CD4-positive, alpha-beta memory T cell (primary cell): Measurements from ENCODE around the gene BRD1. TPM values are rescaled to one million over a fixed set of nuclear protein-coding genes. Genes with fewer than 3 reads are reported as not detected.

Experiments used
- CTCF ChIA-PET: fragments of 350-600 bp; sonication (Branson Sonifier 250); formaldehyde crosslinking; loops from one replicate; lab custom pipeline; 2021; ENCODE audit warnings: inconsistent platforms; ENCODE audit not compliant: partially characterized antibody; lab: Charles Lee
- POLR2A ChIA-PET: fragments of 350-600 bp; sonication (Branson Sonifier 250); formaldehyde crosslinking; loops from one replicate; lab custom pipeline; 2021; ENCODE audit not compliant: partially characterized antibody; lab: Charles Lee
- DNase-seq, 5 donors: peaks; one replicate each; pipeline versions ENCODE4 v3.0.0 to v3.0.0-alpha.2; 2020 to 2022; ENCODE audit warnings: mixed read lengths in 1 of 5
- H3K27ac ChIP-seq: one replicate; pipeline ENCODE4 v1.7.0; 2013; ENCODE audit warnings: low read depth, low read length
- H3K27me3 ChIP-seq: 2 replicates; pipeline ENCODE4 v1.7.0; 2013; ENCODE audit warnings: mild to moderate bottlenecking, low read length, moderate library complexity; ENCODE audit not compliant: insufficient read depth
- H3K36me3 ChIP-seq: 2 replicates; pipeline ENCODE4 v1.7.0; 2013; ENCODE audit warnings: mild to moderate bottlenecking, low read length, moderate library complexity; ENCODE audit not compliant: insufficient read depth
- H3K4me1 ChIP-seq: 2 replicates; pipeline ENCODE4 v1.7.0; 2013; ENCODE audit warnings: mild to moderate bottlenecking, low read length, moderate library complexity; ENCODE audit not compliant: insufficient read depth
- H3K4me3 ChIP-seq, 2 donors: one replicate each; pipeline ENCODE4 v1.7.0; 2013; ENCODE audit warnings: low read length in 2 of 2, mild to moderate bottlenecking in 1 of 2
- H3K9me3 ChIP-seq, 2 donors: one replicate each; pipeline ENCODE4 v1.7.0; 2013; ENCODE audit warnings: low read length in 2 of 2, control low read depth in 1 of 2; ENCODE audit not compliant: control insufficient read depth in 1 of 2
- H3K27ac Mint-ChIP-seq, 7 donors: one replicate each; pipeline ENCODE4 v1.8.0; 2020 to 2021; ENCODE audit warnings: mixed read lengths in 7 of 7, mild to moderate bottlenecking in 6 of 7, inconsistent platforms in 3 of 7, moderate library complexity in 3 of 7
- H3K27me3 Mint-ChIP-seq, 2 donors: one replicate each; pipeline ENCODE4 v1.8.0; 2020 to 2021; ENCODE audit warnings: mixed read lengths in 2 of 2
- H3K36me3 Mint-ChIP-seq, 2 donors: one replicate each; pipeline ENCODE4 v1.8.0; 2020 to 2021; ENCODE audit warnings: mixed read lengths in 2 of 2, inconsistent platforms in 1 of 2, mild to moderate bottlenecking in 1 of 2
- H3K4me1 Mint-ChIP-seq, 4 donors: one replicate each; pipeline ENCODE4 v1.8.0; 2020 to 2021; ENCODE audit warnings: mixed read lengths in 4 of 4, mild to moderate bottlenecking in 1 of 4
- H3K4me3 Mint-ChIP-seq, 8 donors: one replicate each; pipeline ENCODE4 v1.8.0; 2020 to 2021; ENCODE audit warnings: mixed read lengths in 8 of 8, mild to moderate bottlenecking in 7 of 8, moderate library complexity in 6 of 8, inconsistent platforms in 3 of 8
- H3K9me3 Mint-ChIP-seq, 8 donors: one replicate each; pipeline ENCODE4 v1.8.0; 2020 to 2021; ENCODE audit warnings: mixed read lengths in 8 of 8, mild to moderate bottlenecking in 5 of 8, inconsistent platforms in 3 of 8, moderate library complexity in 1 of 8
- intact Hi-C: fragments of 100-400 bp; cut with micrococcal nuclease; formaldehyde crosslinking; loops from one replicate; pipeline ENCODE4 v1.15.1; 2023
- polyA plus RNA-seq, 2 donors: library from polyadenylated mRNA; unstranded; fragments of 300-500 nt; fragmentation: Illumina TruSeq; gene quantifications; one replicate each; pipeline ENCODE4 v1.2.3, GENCODE V29; 2021
- total RNA-seq, 2 experiments: library from RNA; stranded (reverse); gene quantifications; one replicate each; pipeline ENCODE4 v1.2.3, GENCODE V29; 2021

The BRD1 gene
- total and polyA plus RNA-seq, 4 experiments from 2014 or later, result 0.94 to 88.1 (median 44.6) TPM

DNA sequence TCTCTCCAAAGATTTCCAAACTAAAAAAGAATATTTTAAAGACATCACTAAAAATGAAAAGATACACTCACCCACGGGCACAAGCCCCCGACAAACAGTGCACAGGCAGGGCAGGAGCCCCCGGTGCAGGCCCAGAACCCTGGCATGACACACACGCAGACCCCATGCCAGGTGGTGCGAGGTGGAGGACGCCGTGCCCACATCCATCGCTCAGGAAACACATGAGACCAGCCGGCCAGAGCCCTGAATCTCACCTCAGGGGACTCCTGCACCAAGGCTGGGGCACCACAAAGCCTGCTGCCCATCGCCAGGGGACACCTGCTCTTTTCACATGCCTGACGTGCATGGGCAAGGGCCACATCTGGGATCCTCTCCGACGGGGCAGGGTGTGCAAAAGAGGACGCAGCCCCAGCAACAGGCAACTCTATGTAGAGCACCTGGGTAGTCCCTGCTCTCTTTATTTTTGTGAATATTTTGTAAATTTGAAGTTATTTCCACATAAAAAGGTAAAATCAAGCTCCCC lies 13.4 kb downstream of the BRD1 start:
- peaks cover 57 to 94% (median 76%) of the 10 kb centered on the region in 4 donors for H3K4me1 Mint-ChIP-seq
- Histone ChIP-seq H3K9me3 (no peaks in the 10 kb centered on the region), H3K36me3 (peaks cover 20% of the 10 kb centered on the region), H3K27me3 (no peaks in the 10 kb centered on the region), H3K4me1 (peaks cover 81% of the 10 kb centered on the region), H3K27ac (no peak overlapping the region), H3K4me3 (no peak overlapping the region)
- no peaks in the 10 kb centered on the region for H3K27me3 Mint-ChIP-seq
- H3K27ac Mint-ChIP-seq, result peak overlapping the region in 3 of 7 donors; percentile 1 to 51 (median 24)
- peak in 1 of 5 donors; percentile 24 for DNase-seq
- intact Hi-C loops, result no loop called here
- CTCF ChIA-PET, result no interaction called here
- peaks cover 0 to 2% (median 0%) of the 10 kb centered on the region in 8 donors for H3K9me3 Mint-ChIP-seq
- POLR2A ChIA-PET, result interaction anchor here (1.0 to 2.3 kb wide), 2 partner anchors 12 to 104 kb away, joined by 3 to 6 read pairs; partner anchors contain the start of genes ALG12 and CRELD2
- peaks cover 21 to 65% of the 10 kb centered on the region in 2 donors for H3K36me3 Mint-ChIP-seq
- peak overlapping the region in 1 of 8 donors; percentile 25 for H3K4me3 Mint-ChIP-seq

DNA sequence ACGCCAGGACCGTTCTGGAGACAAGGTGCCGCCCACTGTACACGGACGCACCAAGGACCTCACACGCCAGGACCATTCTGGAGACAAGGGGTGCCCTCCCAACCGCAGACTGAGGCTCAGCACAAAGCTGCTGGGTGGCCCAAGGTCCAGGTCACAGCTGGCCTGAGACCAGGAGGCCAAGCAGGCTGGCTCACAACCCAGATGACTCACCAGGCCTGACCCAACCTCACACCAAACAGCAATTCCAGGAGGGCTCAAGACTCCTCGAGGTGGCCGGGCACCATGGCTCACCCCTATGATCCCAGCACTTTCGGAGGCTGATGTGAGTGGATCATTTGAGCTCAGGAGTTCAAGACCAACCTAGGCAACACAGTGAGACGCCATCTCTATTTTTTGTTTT lies 14.8 kb downstream of the BRD1 start:
- intact Hi-C loops, result no loop called here
- ChIA-PET CTCF (interaction anchor here (1.3 kb wide), 1 partner anchor 218 kb away, joined by 5 read pairs; no protein-coding TSS in a partner anchor), POLR2A (interaction anchor here (0.8 to 1.7 kb wide), 2 partner anchors 13 to 24 kb away, joined by 3 read pairs; no protein-coding TSS in a partner anchor)
- no peaks in the 10 kb centered on the region for H3K27me3 Mint-ChIP-seq
- peaks cover 57 to 92% (median 78%) of the 10 kb centered on the region in 4 donors for H3K4me1 Mint-ChIP-seq
- Histone ChIP-seq H3K27me3 (no peaks in the 10 kb centered on the region), H3K36me3 (peaks cover 19% of the 10 kb centered on the region), H3K4me3 (no peak overlapping the region), H3K4me1 (peaks cover 88% of the 10 kb centered on the region), H3K9me3 (no peaks in the 10 kb centered on the region), H3K27ac (no peak overlapping the region)
- peaks cover 0 to 2% (median 0%) of the 10 kb centered on the region in 8 donors for H3K9me3 Mint-ChIP-seq
- peak overlapping the region in 4 of 7 donors; percentile 13 to 62 (median 29) for H3K27ac Mint-ChIP-seq
- H3K36me3 Mint-ChIP-seq, result peaks cover 16 to 60% of the 10 kb centered on the region in 2 donors
- no peak for DNase-seq
- H3K4me3 Mint-ChIP-seq, result peak overlapping the region in 2 of 8 donors; percentile 31 to 57

- H3K4me1 ChIP-seq, result peaks cover 88% of the 10 kb centered on the region
- H3K27me3 ChIP-seq, result no peaks in the 10 kb centered on the region
- Mint-ChIP-seq H3K36me3 (peaks cover 4 to 54% of the 10 kb centered on the region in 2 donors), H3K27me3 (no peaks in the 10 kb centered on the region), H3K4me3 (peak overlapping the region in 6 of 8 donors; percentile 1 to 65 (median 55)), H3K9me3 (no peaks in the 10 kb centered on the region), H3K4me1 (peaks cover 53 to 92% (median 76%) of the 10 kb centered on the region in 4 donors), H3K27ac (peak overlapping the region; percentile 38 to 94 (median 77))
- peaks cover 6% of the 10 kb centered on the region for H3K36me3 ChIP-seq
- H3K4me3 ChIP-seq, result no peak overlapping the region
- CTCF ChIA-PET, result interaction anchor here (1.2 to 2.2 kb wide), 2 partner anchors 10 to 219 kb away, joined by 3 to 4 read pairs; no protein-coding TSS in a partner anchor
- no peak for DNase-seq
- POLR2A ChIA-PET, result interaction anchor here (1.0 to 1.7 kb wide), 2 partner anchors 22 to 43 kb away, joined by 3 read pairs; no protein-coding TSS in a partner anchor
- no peaks in the 10 kb centered on the region for H3K9me3 ChIP-seq
- no peak overlapping the region for H3K27ac ChIP-seq
- intact Hi-C loops, result no loop called here
These were observed 16.5 kb downstream of the BRD1 start for GRCh38 chr22:49811020-49811791.

DNA sequence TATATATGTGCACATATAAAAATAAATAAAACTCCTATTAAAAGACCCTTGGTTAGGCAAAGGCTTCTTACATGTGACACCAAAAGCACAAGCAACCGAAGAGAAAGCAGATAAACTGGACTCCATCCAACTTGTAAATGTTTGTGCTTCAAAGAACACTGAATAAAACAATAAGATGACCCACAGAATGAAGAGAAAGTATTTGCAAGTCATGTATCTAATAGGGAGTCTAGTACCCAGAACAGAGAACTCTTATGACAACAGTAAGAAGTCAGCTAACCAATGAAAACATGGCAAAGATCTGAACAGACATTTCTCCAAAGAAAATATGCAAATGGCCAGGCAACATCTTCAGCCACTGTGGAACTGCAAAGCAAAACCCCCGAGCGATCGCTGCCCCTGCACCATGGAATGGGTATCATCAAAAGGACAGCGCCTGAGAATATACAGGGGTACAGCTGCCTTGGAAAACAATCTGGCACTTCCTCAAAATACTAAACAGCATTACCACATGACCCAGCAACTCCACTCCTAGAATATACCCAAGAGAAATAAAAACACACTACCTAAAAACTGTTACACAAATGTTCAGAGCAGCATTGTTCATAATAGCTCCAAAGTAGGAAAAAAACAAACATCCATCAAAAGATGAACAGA lies 17.2 kb downstream of the BRD1 start:
- Mint-ChIP-seq H3K4me3 (peak overlapping the region in 5 of 8 donors; percentile 18 to 65 (median 57)), H3K4me1 (peaks cover 52 to 91% (median 75%) of the 10 kb centered on the region in 4 donors), H3K9me3 (no peaks in the 10 kb centered on the region), H3K36me3 (peaks cover 4 to 48% of the 10 kb centered on the region in 2 donors), H3K27me3 (no peaks in the 10 kb centered on the region), H3K27ac (peak overlapping the region in 6 of 7 donors; percentile 3 to 94 (median 66))
- peaks cover 6% of the 10 kb centered on the region for H3K36me3 ChIP-seq
- POLR2A ChIA-PET, result interaction anchor here (1.2 kb wide), 1 partner anchor 117 kb away, joined by 3 read pairs; no protein-coding TSS in a partner anchor
- no peaks in the 10 kb centered on the region for H3K9me3 ChIP-seq
- DNase-seq, result no peak
- H3K27me3 ChIP-seq, result no peaks in the 10 kb centered on the region
- no peak overlapping the region for H3K4me3 ChIP-seq
- CTCF ChIA-PET, result interaction anchor here (1.2 to 2.2 kb wide), 2 partner anchors 10 to 220 kb away, joined by 3 to 4 read pairs; no protein-coding TSS in a partner anchor
- peaks cover 88% of the 10 kb centered on the region for H3K4me1 ChIP-seq
- intact Hi-C loops, result no loop called here
- no peak overlapping the region for H3K27ac ChIP-seq

- no peaks in the 10 kb centered on the region for H3K27me3 Mint-ChIP-seq
- H3K27me3 ChIP-seq, result no peaks in the 10 kb centered on the region
- CTCF ChIA-PET, result interaction anchor here (1.0 kb wide), 1 partner anchor 117 kb away, joined by 3 read pairs; no protein-coding TSS in a partner anchor
- H3K36me3 Mint-ChIP-seq, result peaks cover 6 to 50% of the 10 kb centered on the region in 2 donors
- H3K27ac ChIP-seq, result peak overlapping the region; percentile 24
- no peaks in the 10 kb centered on the region for H3K9me3 ChIP-seq
- peak overlapping the region in 1 of 2 donors; percentile 13 for H3K4me3 ChIP-seq
- peaks cover 19% of the 10 kb centered on the region for H3K36me3 ChIP-seq
- intact Hi-C loops, result loop anchor here (1.0 to 5.0 kb wide), 2 partner anchors 31 to 41 kb away; no protein-coding TSS in a partner anchor
- peak; percentile 70 to 80 (median 76) for DNase-seq
- H3K4me1 Mint-ChIP-seq, result peaks cover 52 to 92% (median 70%) of the 10 kb centered on the region in 4 donors
- peak overlapping the region; percentile 83 to 94 (median 87) for H3K27ac Mint-ChIP-seq
- H3K4me3 Mint-ChIP-seq, result peak overlapping the region in 7 of 8 donors; percentile 35 to 78 (median 65)
- H3K9me3 Mint-ChIP-seq, result peaks cover 0 to 1% (median 0%) of the 10 kb centered on the region in 8 donors
- POLR2A ChIA-PET, result interaction anchor here (0.7 to 1.5 kb wide), 4 partner anchors 13 to 47 kb away, joined by 3 to 7 read pairs (median 3); no protein-coding TSS in a partner anchor
- peaks cover 87% of the 10 kb centered on the region for H3K4me1 ChIP-seq
These were observed 19.6 kb downstream of the BRD1 start for GRCh38 chr22:49807780-49808708.

- Histone ChIP-seq H3K4me3 (no peak overlapping the region), H3K27me3 (no peaks in the 10 kb centered on the region), H3K9me3 (no peaks in the 10 kb centered on the region), H3K36me3 (peaks cover 25% of the 10 kb centered on the region), H3K4me1 (peaks cover 78% of the 10 kb centered on the region), H3K27ac (peak overlapping the region; percentile 18)
- Mint-ChIP-seq H3K4me1 (peaks cover 47 to 89% (median 65%) of the 10 kb centered on the region in 4 donors), H3K36me3 (peaks cover 11 to 52% of the 10 kb centered on the region in 2 donors), H3K9me3 (peaks cover 0 to 1% (median 0%) of the 10 kb centered on the region in 8 donors), H3K4me3 (peak overlapping the region in 6 of 8 donors; percentile 35 to 78 (median 62)), H3K27me3 (no peaks in the 10 kb centered on the region), H3K27ac (peak overlapping the region in 6 of 7 donors; percentile 42 to 94 (median 84))
- ChIA-PET CTCF (no interaction called here), POLR2A (interaction anchor here (1.1 kb wide), 1 partner anchor 19 kb away, joined by 3 read pairs; no protein-coding TSS in a partner anchor)
- intact Hi-C loops, result loop anchor here (5.0 kb wide), 1 partner anchor 40 kb away; no protein-coding TSS in a partner anchor
- no peak for DNase-seq
These were observed 20.5 kb downstream of the BRD1 start for GRCh38 chr22:49807129-49807528.
